Measurements from ENCODE around the gene VPS72. TPM values are rescaled to one million over a fixed set of nuclear protein-coding genes. Genes with fewer than 3 reads are reported as not detected.
"Not testable (repeated sequence)": the region's sequence is repeated elsewhere in the genome, so short reads cannot be mapped to it uniquely, and the experiment has no call there.

Gene VPS72
- total RNA-seq, 1 donor from 2014 or later = 77.5 TPM

- Mint-ChIP-seq H3K36me3 (ENCODE audit: unreplicated experiment) (peaks cover 16% of the 10 kb centered on the region), H3K27ac (ENCODE audit: unreplicated experiment) (no peak overlapping the region), H3K4me1 (ENCODE audit: unreplicated experiment) (peaks cover 4% of the 10 kb centered on the region), H3K9me3 (ENCODE audit: unreplicated experiment) (no peaks in the 10 kb centered on the region), H3K4me3 (ENCODE audit: unreplicated experiment) (no peak overlapping the region), H3K27me3 (ENCODE audit: unreplicated experiment) (no peaks in the 10 kb centered on the region)
- no peak for TF ChIP-seq CTCF (IDR thresholded peaks at IDR 0.05)
- DNase-seq (ENCODE audit: extremely low spot score, unreplicated experiment) = no peak
Measured at GRCh38 chr1:151221616-151222015, 31.6 kb upstream of the VPS72 start.

GRCh38 chr1:151213560-151213959 lies 23.6 kb upstream of the VPS72 start:
- Mint-ChIP-seq H3K9me3 (ENCODE audit: unreplicated experiment) (no peaks in the 10 kb centered on the region), H3K36me3 (ENCODE audit: unreplicated experiment) (peaks cover 22% of the 10 kb centered on the region), H3K27ac (ENCODE audit: unreplicated experiment) (peak overlapping the region; percentile 57)

GRCh38 chr1:151211972-151212705 lies 22.1 kb upstream of the VPS72 start:
- peaks cover 9% of the 10 kb centered on the region for H3K4me1 Mint-ChIP-seq (ENCODE audit: unreplicated experiment)
- no peaks in the 10 kb centered on the region for H3K27me3 Mint-ChIP-seq (ENCODE audit: unreplicated experiment)
- H3K36me3 Mint-ChIP-seq (ENCODE audit: unreplicated experiment) = peaks cover 23% of the 10 kb centered on the region
- no peak overlapping the region for H3K4me3 Mint-ChIP-seq (ENCODE audit: unreplicated experiment)
- DNase-seq (ENCODE audit: extremely low spot score, unreplicated experiment) = no peak
- no peak for TF ChIP-seq CTCF (IDR thresholded peaks at IDR 0.05)
- H3K9me3 Mint-ChIP-seq (ENCODE audit: unreplicated experiment) = no peaks in the 10 kb centered on the region
- peak overlapping the region; percentile 73 for H3K27ac Mint-ChIP-seq (ENCODE audit: unreplicated experiment)

More at GRCh38 chr1:151213560-151213959, 23.6 kb upstream of the VPS72 start:
- no peak for TF ChIP-seq CTCF (IDR thresholded peaks at IDR 0.05)
- H3K4me3 Mint-ChIP-seq (ENCODE audit: unreplicated experiment) = no peak overlapping the region
- no peaks in the 10 kb centered on the region for H3K27me3 Mint-ChIP-seq (ENCODE audit: unreplicated experiment)
- DNase-seq (ENCODE audit: extremely low spot score, unreplicated experiment) = no peak
- H3K4me1 Mint-ChIP-seq (ENCODE audit: unreplicated experiment) = peaks cover 10% of the 10 kb centered on the region

GRCh38 chr1:151210830-151211229 lies 20.8 kb upstream of the VPS72 start:
- Mint-ChIP-seq H3K4me1 (ENCODE audit: unreplicated experiment) (peaks cover 15% of the 10 kb centered on the region), H3K27me3 (ENCODE audit: unreplicated experiment) (no peaks in the 10 kb centered on the region), H3K9me3 (ENCODE audit: unreplicated experiment) (no peaks in the 10 kb centered on the region), H3K4me3 (ENCODE audit: unreplicated experiment) (no peak overlapping the region), H3K36me3 (ENCODE audit: unreplicated experiment) (peaks cover 25% of the 10 kb centered on the region), H3K27ac (ENCODE audit: unreplicated experiment) (no peak overlapping the region)
- TF ChIP-seq CTCF (IDR thresholded peaks at IDR 0.05) = no peak
- DNase-seq (ENCODE audit: extremely low spot score, unreplicated experiment) = no peak

GRCh38 chr1:151205381-151205965 lies 15.5 kb upstream of the VPS72 start:
- not testable (repeated sequence) for H3K4me3 Mint-ChIP-seq (ENCODE audit: unreplicated experiment); H3K9me3 Mint-ChIP-seq (ENCODE audit: unreplicated experiment); H3K27ac Mint-ChIP-seq (ENCODE audit: unreplicated experiment); DNase-seq (ENCODE audit: extremely low spot score, unreplicated experiment); H3K27me3 Mint-ChIP-seq (ENCODE audit: unreplicated experiment)
- Mint-ChIP-seq H3K4me1 (ENCODE audit: unreplicated experiment) (peaks cover 20% of the 10 kb centered on the region), H3K36me3 (ENCODE audit: unreplicated experiment) (peaks cover 12% of the 10 kb centered on the region)
